Uterus (tissue), 2 donors: Measurements from ENCODE around the gene MTMR11.

Source experiments
- POLR2A ChIP-seq, 2 donors: fragments of 450-650 bp; IDR thresholded peaks; one replicate each; pipeline ENCODE4 v1.6.1; 2016; ENCODE audit warnings: antibody characterized with exemption in 2 of 2, mild to moderate bottlenecking in 1 of 2, moderate library complexity in 1 of 2
- TF ChIP-seq, protein P1 (sequence below), 4 experiments: fragments of 200-600 bp in 2 of 4; fragments of 450-650 bp in 2 of 4; sonication (generic) in 2 of 4; IDR thresholded peaks; one replicate each; pipeline ENCODE4 v1.5.1; 2016 to 2019; ENCODE audit warnings: antibody characterized with exemption in 4 of 4, mild to moderate bottlenecking in 2 of 4, moderate library complexity in 1 of 4

DNA sequence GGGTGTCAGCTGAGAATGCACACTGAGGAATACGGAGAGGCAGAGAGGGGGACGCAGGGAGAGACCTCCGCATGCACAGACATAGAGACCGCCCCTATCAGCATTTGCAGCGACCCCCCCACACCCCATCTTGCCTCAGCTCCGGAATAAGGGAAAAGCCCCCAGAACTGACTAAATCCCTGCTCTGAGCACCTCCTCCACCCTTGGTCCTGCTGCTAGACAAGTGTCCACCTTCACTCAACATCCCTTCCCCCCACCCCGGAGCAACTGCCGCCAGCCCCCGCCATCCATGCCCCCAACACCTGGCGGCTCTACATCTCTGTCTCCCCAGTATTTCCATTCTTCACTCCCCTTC, 19.8 kb downstream of the MTMR11 start:
- TF ChIP-seq, protein P1, sequence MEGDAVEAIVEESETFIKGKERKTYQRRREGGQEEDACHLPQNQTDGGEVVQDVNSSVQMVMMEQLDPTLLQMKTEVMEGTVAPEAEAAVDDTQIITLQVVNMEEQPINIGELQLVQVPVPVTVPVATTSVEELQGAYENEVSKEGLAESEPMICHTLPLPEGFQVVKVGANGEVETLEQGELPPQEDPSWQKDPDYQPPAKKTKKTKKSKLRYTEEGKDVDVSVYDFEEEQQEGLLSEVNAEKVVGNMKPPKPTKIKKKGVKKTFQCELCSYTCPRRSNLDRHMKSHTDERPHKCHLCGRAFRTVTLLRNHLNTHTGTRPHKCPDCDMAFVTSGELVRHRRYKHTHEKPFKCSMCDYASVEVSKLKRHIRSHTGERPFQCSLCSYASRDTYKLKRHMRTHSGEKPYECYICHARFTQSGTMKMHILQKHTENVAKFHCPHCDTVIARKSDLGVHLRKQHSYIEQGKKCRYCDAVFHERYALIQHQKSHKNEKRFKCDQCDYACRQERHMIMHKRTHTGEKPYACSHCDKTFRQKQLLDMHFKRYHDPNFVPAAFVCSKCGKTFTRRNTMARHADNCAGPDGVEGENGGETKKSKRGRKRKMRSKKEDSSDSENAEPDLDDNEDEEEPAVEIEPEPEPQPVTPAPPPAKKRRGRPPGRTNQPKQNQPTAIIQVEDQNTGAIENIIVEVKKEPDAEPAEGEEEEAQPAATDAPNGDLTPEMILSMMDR (IDR thresholded peaks at IDR 0.05), result no peak
- no peak for TF ChIP-seq POLR2A (IDR thresholded peaks at IDR 0.05)
